Stimulated activated CD8-positive, alpha-beta memory T cell treated with anti-CD3 and anti-CD28 coated beads, Interleukin-4, amount 100 ng/mL, for 4 hours (primary cell): ENCODE data around the gene CNTN6.
"Not testable (repeated sequence)": the region's sequence is repeated elsewhere in the genome, so short reads cannot be mapped to it uniquely, and the experiment has no call there.

ENCODE experiments used
- DNase-seq, 2 donors: peaks; one replicate each; pipeline ENCODE4 v3.0.0-alpha.2; 2020; ENCODE audit warnings: low read depth in 2 of 2, low spot score in 1 of 2

The CNTN6 gene

DNA sequence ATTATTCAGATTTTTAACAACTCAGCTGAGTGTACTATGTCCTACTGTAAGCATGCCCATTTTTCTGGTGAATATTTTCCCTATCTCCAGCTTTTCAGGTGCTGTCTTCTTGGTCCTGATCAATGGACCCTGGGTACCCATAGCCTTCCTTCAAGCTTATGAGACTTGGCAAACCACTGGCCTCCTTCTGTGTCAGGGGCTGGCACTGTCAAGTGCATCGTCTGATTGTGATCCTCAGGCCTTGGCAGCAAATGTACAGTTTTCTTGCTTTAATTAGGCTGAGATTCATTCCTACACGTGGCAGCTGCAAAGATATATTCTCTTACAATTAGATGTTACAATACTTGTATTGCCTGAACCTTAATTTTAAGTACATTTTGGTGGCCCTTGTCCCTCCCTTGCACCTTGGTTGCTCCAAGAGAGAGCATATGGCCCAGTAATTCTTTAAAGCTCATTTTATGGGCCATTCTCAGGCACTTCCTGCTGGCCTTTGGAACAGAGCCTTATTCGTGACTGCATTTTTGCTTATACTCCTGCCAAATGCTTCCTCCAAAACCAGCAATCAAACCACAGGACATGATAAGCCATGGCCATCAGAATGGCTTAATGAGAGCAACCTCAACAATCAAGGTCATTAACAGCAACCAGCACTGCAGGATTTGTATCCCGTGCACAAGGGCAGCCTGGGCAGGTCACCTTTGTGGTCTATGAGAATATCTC is 179.9 kb downstream of the CNTN6 start:
- DNase-seq: no peak

DNA sequence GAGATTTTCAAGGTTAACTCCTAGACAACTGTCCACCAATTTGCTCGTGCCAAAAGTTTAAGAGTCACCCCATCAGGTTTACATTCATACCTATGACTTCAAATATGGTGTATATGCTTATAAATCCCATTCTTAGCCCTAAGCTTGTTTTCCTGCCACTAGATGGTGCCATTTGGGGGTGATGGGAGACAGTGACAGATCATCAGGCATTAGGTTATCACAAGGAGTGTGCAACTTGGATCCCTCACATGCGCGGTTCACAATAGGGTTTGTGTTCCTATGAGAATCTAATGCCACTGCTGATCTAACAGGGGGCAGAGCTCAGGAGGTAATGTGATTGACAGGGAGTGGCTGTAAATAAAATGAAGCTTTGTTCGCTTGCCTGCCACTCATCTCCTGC is 182.7 kb downstream of the CNTN6 start:
- no peak for DNase-seq

GRCh38 chr3:1287815-1288214 is 195.0 kb downstream of the CNTN6 start:
- no peak for DNase-seq

- no peak for DNase-seq
These were observed 196.1 kb downstream of the CNTN6 start for GRCh38 chr3:1288805-1289494.

- no peak for DNase-seq
These were observed 199.8 kb downstream of the CNTN6 start for GRCh38 chr3:1292571-1293071.

DNA sequence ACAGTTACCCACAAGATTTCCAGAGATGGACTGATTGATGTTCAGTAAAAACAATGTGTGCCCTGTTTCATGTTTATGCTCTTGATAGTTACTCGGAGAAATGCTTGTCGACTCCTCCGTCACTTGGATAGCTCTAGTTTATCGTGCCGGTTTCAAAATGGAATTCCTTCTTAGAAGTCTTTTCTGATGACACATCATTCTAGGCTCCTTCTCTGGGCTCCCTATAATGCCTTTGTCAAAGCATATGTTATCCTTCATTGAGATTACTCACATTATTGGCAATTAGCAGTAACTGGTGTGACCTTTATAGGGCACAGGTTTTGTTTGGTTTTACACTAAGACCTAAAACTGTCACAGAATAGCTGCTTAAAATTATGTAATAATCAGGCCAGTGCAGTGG is 201.8 kb downstream of the CNTN6 start:
- no peak for DNase-seq

DNA sequence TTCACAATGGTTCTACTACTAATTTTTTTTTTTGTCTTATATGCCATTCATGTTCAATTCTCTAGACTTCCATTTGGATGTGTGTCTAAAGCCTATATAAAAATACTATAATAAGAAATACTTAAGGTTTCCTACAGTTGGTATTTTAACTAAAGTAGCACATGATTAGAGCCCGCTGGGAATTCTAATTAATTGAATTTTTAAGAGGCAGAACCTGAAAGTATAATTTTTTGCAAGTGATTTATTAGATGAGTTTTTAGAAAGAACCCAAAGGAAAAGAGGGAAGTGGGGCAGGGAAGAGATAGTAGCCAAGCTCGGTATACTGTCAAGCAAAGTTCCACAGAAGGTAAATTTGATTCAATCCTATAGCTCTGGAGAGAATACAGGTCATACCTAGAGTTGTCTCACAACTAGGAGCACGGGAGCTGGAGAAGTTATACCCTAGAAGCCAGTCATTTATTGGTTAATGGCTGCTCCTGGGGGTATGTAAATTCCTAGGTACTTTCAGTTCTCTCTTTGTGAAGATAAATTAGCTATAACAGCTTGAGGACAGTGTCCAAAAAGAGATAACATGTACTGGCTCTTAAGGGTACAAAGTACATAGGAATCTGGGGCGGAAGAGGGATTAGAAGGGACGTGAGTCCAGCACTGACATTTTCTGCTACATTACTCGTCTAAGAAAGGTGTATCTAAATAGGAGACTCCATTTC is 225.6 kb downstream of the CNTN6 start:
- no peak for DNase-seq

DNA sequence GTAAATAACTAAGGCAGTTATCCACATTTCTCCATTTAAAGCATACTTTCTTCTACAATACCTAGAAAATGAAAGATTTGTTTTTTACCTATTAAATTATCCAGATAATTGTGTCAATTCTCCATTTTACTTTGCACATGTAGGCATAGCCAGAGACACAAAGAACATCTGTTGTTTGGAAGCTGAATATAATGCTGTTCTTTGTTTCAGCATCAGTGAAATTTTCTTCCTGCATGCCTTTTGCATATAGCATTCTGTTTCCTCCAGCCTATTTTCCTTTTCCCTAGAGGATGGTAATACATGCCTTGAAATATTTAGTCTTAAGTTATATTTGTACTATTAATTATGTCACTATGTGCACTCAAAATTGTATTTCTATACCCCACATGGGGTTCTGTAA is 233.7 kb downstream of the CNTN6 start:
- no peak for DNase-seq

- DNase-seq: no peak
These were observed 237.3 kb downstream of the CNTN6 start for GRCh38 chr3:1330107-1330506.

GRCh38 chr3:1346386-1346785 is 253.6 kb downstream of the CNTN6 start:
- no peak for DNase-seq

- no peak for DNase-seq
These were observed 255.7 kb downstream of the CNTN6 start for GRCh38 chr3:1348547-1348946.

DNA sequence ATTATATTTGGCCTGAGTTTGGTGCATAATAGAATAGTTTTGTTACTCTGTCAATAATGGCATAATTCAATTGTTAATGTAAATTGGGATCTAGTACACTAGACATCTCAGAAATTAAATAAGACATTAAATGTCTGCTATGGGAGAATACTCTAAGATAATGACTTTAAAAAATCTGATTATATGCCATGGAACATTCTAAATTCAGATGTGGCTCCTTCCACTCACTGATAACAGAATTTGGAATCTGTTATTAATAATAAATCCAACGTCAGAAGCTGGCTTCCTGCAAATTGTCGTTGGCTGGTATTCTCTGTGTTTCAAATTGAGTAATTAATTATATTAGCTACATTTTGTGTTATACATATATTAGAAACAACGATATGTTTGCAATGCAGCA is 258.1 kb downstream of the CNTN6 start:
- DNase-seq: no peak

DNA sequence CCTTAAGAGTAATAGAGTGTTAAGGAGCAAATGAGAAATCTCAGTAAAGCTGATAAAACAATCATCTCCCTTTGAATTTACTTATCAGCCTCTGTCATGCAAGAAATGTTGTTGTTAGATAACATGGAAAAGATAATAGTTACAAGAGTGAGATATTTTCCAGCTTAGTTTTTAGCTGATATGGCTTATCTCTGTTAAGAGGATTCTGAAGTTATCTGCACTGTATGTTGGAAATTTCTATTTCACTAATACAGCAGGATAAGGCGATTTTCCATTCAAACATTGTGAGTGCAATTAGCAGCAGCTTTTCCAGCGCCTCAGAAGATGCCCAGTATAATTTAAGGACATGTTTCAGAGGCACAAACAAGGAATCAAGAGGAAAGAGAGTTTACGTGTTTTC is 262.9 kb downstream of the CNTN6 start:
- no peak for DNase-seq

DNA sequence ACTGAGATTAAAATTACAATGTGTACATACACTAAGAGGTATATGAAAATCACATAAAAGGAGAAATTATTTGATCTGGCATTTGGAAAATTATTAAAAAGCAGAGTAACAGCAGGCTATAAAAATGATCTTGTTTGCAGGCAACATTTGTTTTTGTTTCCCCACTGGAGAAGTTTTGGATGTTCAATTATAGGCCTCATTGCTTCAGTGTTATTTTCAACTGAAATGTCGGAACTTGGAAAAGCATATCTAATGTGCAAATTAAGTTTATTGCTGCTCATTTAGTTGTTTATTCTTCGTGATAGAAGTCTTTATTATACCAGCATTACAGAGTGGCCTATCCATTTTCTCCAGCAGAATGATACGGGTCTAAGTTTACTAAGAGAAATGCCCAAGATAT is 263.3 kb downstream of the CNTN6 start:
- no peak for DNase-seq

DNA sequence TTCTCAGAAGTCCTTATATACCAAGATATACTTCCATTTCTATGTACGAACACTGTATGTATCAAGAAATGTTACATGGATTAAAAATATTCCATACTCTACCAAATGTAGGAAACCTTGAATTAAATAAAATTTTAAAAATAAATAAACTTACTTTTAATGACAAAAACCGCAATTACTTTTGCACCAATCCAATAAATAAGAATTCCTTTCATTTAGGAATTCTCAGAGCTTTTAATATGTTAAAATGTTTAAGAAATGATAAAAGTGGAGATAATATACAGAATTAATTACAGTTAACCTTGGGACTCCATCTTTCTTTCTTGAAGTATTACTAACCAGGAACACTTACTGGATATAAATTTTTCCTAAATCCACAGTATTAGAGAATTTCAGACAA is 272.7 kb downstream of the CNTN6 start:
- DNase-seq: no peak

DNA sequence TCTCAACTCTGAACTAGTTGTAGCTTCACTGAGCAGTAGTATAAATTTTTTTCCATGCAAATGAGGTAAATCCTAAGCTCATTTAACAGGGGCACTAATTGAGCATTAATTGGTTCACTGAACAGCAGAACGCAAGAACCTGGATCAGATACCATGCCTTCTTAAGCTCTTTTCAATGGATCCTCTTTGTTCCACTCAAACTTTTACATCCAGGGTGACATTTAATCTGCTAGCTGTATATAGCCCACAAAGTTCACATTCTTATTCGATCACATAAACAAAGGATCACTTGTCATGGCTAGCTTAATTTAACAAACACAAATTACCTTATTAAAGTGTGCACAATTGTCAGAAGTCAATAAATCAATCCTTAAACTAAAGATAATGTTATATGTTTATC is 281.6 kb downstream of the CNTN6 start:
- no peak for DNase-seq

GRCh38 chr3:1375145-1375544 is 282.3 kb downstream of the CNTN6 start:
- no peak for DNase-seq

DNA sequence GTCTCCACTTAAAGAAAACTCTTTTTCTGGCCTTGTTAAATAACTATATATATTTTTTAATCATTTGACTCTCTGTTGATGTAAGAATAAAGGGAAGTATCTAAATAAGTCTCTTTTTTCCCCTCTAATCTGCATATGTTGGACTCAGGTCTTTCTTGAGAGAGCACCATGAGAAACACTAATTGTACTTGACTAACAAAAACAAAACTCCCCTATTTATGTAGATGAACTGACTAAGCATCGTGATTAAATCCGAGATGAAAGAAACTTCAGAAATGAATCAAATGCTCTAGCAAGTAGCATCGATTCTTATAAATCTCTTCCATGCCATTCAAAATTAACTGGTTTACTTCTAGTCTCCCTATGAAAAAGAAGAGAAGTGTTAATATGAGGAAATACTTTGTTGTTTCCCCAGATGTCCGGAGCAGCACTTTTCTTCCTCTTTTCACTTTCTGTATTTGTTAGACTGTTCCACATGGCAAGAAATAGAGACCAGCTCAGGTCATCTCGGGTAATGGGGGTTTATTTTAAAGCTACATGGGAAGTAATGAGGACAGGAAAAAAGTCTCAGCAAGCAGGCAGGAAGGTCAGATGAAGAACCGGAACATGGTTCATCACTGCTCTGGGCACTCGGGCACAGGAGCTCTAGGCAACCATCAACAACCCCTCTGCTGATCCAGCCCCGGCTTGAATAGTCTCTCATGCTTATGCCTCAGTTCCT is 288.3 kb downstream of the CNTN6 start:
- no peak for DNase-seq

- no peak for DNase-seq
These were observed 288.8 kb downstream of the CNTN6 start for GRCh38 chr3:1381647-1382036.

DNA sequence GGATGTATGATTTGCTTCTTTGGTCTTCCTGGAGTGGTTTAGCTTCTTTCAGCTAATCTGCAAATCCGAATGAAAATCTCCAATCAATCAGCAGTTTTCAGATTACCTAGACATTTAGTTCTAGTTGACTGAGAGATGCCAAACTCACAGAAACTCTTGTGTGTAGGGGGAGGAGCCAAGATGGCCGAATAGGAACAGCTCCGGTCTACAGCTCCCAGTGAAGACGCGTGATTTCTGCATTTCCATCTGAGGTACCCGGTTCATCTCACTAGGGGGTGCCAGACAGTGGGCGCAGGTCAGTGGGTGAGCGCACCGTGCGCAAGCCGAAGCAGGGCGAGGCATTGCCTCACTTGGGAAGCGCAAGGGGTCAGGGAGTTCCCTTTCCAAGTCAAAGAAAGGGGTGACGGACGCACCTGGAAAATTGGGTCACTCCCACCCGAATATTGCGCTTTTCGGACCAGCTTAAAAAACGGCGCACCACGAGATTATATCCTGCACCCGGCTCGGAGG is 294.6 kb downstream of the CNTN6 start:
- DNase-seq: not testable (repeated sequence)

DNA sequence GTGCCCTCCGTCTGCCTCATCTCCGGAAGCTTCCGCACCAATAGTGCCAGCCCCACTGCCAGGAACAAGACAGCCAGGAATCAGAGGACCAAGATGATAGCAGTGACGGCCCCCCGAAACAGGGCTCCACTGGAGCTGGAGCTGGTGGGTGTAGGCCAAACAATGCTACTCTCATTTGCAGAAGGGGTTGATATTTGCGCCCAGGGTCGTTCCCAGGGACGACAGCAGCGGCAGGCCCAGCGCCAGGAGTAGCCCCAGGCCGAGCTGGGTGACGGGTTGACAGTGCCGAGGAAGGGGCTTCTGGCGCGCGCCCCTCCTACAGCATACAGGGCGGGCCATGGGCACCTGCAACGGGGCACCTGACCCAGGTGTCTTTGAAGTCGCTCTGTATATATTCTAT is 301.4 kb downstream of the CNTN6 start:
- no peak for DNase-seq
